HG02623 (cell line): ENCODE results near the gene MARS1.
"Not testable (repeated sequence)": the region's sequence is repeated elsewhere in the genome, so short reads cannot be mapped to it uniquely, and the experiment has no call there.

Experiments
- ATAC-seq: cut with Tn5 transposase; IDR thresholded peaks from one replicate; pipeline ENCODE4 v1.9.1; 2021; ENCODE audit warnings: moderate library complexity; ENCODE audit not compliant: unreplicated experiment

MARS1 gene

DNA sequence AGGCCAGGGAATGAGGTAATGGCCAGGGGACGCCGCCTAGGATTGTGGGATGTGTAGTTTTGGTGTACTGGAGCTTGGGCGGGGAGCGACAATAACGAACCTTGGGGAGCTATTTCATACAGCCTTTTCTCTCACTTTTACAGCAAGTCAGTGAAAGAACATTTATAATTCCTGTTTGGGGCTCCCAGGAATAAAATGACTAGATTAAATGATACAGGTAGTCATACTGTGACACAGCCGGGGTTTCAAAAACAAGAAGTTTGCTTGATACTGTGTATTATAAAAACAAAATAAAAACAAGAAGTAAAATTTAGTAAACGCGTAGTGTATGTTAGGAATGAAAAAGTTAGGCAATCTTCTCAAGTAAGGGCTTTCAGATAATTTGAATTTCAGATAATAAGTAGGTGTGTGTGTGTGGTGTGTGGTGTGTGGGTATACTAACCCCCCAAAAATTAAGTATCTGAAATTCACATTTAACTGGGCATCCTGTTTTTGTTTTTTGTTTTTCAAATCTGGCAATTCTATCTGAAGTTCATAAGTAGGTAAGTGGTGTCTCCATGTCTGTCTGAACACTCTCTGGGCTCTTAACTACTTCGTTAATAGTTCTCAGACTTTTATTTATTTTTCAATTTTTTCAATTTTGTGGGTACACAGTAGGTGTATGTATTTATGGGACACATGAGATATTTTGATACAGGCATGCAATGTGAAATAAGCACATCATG lies 59.6 kb downstream of the MARS1 start:
- no peak for ATAC-seq

DNA sequence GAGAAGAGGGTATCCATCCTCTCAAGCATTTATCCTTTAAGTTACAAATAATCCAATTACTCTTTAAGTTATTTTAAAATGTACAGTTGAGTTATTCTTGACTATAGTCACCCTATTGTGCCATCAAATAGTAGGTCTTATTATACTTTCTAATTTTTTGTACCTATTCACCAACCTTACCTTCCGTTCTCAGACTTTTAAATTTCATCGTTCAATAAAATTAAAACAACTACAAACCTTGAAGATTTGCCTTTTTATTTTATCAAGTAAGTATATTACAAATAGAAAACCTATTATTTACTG lies 60.1 kb downstream of the MARS1 start:
- no peak for ATAC-seq

DNA sequence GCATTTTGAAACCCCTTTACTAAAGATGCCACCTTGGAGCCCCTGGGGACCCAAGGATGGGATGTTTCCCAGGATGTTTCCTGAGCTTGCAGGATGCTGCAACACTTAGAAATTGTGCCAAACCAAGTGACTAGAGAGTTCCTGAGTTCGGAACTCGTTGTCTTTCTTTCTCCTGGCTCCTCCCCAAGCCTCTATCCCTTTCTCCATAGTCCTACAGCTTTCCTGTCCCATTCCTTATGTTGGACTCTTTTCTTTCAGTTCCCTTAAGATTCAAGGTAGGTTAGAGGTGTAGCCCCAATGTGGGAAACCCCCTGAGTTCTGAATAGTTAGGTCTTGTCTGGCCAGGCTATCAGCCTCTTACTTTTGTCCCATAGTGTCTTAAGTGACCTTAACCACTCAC lies 60.6 kb downstream of the MARS1 start:
- ATAC-seq, result no peak

DNA sequence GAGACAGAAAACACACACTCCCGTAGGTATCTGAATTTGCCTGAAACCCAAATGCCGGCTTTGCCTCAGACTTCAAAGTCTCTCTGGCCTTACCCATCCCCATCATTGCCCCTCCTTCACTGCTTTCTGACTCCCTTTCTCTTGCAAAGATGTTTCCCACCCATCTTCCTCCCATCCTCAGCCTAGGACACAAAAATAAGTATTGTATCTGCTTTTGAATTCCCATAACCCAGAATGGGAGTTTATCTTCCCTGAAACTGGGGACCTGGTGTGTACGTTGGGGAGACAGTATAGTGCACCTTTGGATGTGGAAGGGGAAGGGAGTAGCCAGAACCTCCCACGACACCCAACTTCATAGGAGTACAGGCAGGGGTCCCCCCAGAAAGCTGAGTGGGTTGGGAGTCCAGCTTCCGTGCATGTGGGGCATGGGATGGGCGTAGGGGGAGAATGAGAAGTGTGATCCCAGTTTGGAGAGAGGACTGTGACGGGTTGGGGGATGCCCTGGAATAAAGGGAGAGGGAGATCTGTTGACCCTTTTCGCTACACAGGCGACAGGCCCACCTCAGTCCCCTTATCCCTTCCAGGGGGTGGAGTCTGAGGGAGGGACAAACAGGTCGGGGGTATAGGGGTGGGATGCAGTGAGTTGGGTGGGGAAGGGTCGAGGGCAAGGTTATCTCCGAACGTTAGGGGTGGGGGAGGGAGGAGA lies 61.5 kb downstream of the MARS1 start:
- no peak for ATAC-seq

DNA sequence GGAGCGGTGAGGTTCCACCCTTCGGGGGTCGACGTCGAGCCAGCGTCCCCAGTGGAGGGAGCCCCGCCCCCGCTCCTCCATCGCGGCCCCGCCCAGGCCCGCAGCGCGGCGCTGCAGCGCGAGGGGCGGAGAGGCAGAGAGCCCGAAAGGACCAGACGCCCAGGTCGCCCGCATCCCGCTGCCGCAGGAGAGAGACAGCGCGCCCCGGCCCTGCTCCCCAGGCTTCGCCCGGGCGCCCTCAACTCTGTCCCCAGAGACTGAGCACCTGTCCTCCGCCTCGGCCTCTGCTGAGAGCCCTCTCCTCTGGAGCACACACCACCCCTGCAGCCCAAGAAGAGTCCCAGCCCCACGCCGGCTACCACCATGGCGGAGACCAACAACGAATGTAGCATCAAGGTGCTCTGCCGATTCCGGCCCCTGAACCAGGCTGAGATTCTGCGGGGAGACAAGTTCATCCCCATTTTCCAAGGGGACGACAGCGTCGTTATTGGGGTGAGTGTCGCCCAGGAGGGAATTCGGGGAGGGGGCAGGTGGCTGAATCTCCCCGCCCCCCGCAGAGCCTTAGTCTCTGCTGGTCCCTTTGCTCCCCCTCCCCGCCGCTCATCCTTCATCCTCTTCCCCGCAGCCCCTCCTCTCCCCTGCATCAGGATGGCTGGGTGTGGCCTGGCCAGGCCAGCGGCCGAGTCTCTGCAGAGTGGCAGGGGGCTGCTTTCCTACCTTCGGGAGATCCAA lies 62.2 kb downstream of the MARS1 start, which contains the start of gene KIF5A:
Gene KIF5A, plus strand, starts transcription at position 136 of the 732 bp plus-strand sequence. Its CDS starts 228 bp downstream, at position 364.
- no peak for ATAC-seq

DNA sequence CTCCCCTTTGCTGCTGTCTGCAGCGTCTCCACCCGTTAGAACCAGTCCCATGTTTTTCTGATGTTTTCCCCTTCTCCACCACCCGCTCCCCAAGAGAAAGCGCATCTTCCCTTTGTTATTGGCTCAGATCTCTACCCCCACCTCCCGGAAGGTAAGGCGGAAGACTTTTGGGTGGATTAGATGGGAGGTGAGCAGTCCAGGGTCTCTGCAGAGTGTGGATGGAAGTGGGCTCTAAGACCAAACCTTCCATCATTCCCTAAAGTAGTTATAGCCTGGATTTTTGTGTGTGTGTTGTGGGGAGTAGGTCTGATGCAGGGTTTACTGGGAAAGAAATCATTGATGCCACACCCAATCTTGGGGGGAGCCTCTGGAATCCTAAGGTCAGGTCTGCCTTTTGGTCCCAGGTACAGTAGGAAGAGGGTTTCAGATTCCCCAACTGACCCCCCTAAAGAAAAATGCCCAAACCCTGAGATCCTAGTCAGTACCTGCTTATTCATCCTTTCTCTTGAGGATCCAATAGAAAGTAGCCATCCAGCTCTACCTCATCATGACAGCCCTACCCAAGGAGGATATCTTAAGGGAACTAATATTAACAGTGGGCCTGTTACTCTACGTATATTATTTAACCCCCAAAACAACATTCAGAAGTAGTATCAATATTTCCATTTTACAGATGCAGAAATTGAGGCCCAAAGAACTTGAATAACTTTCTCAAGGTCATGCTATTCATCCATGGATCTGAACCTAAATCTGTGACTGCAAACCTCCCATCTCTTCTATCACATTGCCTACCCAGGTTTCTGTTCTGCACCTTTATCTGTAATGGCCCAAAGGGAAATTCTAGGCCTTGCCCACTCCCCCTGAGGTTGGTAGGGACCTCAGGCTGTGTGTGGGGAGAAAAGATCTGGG lies 63.0 kb downstream of the MARS1 start:
- no peak for ATAC-seq

DNA sequence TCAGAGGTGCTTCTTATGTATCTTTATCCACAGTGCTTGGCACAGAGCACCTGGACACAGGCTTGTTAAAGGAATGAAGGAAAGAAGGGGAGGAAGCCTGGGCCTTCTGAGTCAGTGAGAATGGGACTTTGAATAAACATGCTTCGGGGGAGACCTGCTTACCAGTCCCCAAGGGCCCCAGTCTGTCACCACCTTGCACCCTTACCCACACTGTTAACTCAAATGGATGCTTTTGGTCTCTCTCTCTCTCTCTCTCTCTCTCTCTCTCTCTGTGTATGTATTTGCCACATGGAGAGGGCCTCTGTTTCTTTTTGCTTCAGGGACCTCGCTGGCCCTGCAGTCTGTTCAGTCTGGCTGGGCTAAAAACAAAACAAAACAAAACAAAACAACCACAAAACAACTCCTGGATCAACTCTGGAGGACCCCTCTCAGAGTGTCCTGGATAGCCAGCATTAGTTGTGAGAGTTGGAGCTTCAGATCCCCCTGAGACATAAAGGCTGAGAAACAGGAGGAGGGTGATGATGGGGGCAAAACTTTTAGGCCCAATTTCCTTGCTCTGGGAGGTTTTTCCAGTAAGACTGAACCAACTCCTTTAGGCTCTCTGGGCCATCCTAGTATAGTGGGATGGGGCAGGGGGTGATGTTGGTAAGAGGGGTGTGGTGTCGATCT lies 63.9 kb downstream of the MARS1 start:
- ATAC-seq, result no peak

DNA sequence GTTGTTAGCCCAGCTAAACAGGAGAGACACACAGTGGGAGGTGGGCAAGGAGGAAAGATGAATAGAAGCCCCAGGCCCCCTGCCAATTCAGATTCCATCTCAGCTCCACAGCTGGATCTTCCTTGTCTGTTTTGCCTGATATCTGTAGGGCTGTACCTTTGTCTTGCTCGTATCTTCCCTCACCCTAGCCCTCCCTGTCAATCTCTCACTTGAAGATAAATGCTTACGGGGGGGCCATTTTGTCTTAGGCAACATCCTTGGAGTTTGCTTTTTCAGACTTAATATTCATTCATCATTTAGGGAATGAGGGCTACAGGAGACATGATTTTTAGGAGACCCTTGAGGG lies 64.4 kb downstream of the MARS1 start:
- ATAC-seq, result no peak

DNA sequence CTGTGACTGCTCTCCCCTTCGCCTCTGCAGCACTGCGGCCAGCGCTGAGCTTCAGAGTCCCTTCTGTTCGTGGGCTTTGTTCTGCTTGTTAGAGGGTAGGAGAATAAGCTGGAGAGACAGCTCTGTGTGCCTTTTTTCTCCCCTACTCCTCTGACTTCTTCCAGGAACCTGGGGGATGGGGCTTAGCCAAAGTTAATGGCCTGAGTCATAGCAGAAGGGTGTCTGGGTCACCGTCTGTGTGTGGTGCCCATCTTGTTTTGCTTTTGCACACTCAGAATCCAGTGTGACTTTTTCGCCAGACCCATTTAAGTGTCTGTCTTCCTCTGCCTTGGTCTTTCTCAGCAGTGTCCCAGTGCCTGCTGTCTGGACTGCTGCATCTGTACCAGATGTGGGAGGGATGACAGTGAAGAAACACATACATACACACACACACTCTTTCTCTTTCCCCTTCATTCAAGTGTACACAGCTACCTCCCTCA lies 65.0 kb downstream of the MARS1 start:
- ATAC-seq, result no peak

DNA sequence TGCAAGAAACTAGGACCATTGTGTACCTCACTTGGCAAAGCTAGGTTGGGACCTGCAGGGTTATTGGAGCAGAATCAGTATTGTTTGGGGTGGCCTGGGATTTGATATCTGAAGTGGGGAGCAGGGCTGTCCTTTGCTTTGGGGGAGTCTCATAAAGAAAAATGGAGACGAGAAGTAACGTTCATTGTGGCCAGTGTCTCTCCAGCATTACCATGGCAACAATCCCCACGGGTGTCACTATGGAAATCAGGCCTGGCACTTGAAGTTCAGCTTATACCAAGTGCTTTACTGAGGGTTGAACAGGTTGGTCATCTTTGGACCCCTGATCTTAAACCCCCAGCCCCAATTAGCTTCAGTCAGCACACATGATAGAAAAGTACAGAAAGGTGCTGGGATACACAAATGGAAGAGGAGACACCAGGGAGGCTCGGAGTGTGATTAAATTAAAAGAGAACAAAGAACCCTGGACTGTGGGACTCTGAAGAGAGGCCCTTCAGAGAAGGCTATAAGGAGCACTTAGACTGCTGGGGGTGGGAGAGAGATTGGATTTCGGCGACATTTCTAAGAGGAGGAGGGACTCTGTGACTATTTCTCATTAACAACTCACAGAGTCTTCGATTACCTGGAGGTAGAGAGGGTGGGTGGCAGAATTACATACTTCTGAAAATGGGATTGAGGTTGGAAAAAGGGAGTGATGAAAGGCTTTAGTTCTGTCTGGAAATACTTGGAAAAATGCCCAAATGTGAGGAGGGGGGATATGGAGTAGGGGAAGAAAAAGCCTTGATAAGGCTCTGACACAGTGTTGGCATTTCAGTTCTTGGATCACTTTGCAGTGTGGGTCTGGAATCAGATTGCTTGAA lies 65.7 kb downstream of the MARS1 start:
- ATAC-seq, result no peak

DNA sequence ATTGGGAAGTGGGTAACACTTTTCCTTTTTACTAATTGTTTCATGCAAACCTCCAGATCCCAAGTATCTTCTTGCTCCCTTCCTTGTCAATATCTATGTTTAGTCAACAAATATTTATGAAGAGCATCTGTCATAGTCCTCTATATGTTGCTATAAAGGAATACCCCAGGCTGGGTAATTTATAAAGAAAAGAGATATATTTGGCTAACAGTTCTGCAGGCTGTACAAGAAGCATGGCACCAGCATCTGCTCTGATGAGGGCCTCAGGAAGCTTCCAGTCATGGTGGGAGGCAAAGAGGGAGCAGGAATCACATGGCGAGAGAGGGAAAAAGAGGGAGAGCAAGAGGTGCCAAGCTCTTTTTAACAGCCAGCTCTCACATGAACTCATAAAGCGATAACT lies 66.6 kb downstream of the MARS1 start:
- no peak for ATAC-seq

DNA sequence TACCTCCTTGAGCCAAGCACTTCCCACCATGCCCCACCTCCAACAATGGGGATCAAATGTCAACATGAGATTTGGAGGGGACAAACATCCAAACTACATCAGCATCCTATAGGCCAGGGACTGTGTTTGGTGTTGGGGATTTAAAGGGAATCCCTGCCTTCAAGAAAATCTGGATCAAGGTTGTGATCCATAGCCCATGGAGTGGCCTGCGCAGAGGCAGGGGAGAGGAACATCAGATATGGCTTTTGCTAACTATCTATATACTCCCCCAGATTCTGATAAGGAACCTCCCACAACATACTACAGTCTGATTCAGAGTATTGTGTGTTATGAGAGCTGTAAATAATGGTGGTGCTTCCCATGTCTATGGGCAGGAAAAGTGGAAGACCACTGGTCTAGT lies 67.0 kb downstream of the MARS1 start:
- no peak for ATAC-seq

DNA sequence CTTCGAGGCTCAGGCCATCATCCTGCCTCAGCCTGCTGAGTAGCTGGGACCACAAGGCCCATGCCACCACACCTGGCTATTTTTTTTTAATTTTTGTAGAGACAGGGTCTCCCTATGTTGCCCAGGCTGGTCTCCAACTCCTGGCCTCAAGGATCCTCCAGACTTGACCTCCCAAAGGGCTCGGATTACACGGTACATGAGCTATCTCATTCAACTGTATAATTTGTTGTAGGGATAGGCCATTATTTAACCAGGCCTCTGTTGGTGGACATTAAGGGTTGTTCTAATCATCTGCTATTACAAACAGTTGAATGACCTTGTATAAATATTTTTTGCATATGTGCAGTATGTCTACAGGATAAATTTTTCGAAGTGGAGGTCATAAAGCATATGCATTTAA lies 71.0 kb downstream of the MARS1 start:
- no peak for ATAC-seq

DNA sequence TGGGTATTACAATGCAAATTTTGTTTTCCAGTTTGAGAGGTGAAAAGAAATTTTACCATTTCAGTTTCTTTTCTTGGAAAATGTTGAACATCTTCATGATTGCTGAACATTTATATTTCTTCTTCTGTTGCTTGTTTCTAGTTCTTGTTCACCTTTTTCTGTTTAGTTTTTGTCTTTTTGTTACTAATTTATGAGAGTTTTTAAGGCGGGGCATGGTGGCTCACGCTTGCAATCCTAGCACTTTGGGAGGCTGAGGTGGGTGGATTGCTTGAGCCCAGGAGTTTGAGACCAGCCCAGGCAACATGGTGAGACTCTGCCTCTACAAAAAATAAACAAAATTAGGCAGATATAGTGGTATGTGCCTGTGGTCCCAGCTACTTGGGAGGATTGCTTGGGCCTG lies 72.6 kb downstream of the MARS1 start:
- ATAC-seq, result no peak

DNA sequence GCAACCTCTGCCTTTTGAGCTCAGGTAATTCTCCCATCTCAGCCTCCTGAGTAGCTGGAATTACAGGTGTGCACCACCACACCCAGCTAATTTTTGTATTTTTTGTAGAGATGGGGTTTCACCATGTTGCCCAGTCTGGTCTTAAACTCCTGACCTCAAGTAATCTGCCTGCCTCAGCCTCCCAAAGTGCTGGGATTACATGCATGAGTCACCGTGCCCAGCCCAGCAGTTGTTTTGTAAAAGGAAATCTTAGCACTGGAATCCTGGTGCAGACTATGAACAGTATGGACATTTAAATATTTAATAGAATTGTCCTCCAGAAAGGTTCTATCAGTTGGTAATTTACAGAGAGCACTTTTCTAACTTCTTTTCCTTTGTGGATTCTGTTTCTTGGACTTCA lies 73.2 kb downstream of the MARS1 start:
- not testable (repeated sequence) for ATAC-seq

DNA sequence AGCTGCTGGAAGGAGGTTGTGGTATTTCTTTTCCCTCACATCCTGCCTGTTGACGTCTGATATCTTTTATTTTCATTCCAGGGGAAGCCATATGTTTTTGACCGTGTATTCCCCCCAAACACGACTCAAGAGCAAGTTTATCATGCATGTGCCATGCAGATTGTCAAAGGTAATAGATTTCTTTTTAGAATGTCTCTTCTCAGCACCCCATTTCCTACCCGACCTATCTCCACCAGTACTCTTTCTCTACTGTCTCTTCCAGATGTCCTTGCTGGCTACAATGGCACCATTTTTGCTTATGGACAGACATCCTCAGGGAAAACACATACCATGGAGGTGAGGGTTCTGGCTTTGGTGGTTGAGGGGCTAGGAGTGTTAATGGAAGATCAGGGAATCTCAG lies 75.5 kb downstream of the MARS1 start:
- no peak for ATAC-seq

DNA sequence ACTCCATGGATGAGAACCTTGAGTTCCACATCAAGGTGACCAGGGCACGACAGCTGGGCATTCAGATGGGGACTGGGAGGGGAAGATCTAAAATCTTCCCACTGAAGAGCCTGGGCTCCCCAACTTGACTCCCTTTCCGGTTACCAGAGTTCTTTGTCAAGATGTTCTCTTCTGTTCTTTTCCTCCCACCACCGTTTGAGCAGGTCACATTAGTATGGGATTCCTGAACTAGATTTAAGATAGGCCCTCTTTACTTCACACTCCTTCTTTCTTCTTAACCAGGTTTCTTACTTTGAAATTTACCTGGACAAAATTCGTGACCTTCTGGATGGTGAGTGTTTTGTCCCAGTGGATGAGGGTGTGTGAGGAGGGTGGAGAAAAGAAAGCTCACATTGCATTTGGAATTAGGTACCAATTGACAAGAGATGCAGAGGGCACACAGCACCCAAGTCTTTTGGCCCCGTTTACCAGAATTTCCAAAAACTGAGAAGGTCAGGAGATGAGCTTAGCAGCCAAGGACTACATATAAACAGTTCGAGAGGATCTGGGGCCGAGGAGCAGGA lies 76.4 kb downstream of the MARS1 start:
- no peak for ATAC-seq
